Ovary (tissue), 1 donor: ENCODE measurements around the gene ZNF32.

Experiments used
- EP300 ChIP-seq: sonication (generic); formaldehyde crosslinking; IDR thresholded peaks from one replicate; pipeline ENCODE4 v1.6.1; 2017; ENCODE audit warnings: antibody characterized with exemption
- POLR2A ChIP-seq: fragments of 450-650 bp; IDR thresholded peaks from one replicate; pipeline ENCODE4 v1.6.1; 2017; ENCODE audit warnings: antibody characterized with exemption, mild to moderate bottlenecking, moderate library complexity

DNA sequence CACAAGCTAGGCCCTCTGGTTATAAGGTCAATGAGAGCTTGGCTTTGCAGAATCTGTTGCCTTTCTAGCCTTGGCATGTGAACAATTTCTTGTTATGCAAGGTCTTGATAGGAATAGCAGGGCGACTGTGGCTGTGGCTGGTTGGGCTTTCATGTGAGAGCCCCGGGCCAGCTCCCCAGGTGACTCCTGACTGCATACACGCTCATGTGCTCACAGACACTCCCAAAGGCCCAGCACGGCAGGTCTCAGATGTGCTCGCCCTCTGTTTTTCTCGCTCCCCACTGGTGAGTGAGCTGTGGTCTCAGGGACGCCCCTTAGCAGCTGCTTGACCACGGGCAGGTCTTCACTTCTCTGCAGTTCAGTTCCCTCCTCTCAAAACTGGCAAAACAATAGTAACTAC, 37.1 kb upstream of the ZNF32 start:
- TF ChIP-seq EP300, result no peak
- no peak for TF ChIP-seq POLR2A
